HL-60 (cell line): ENCODE data around the gene AMH.

Experiments used
- DNase-seq, 2 experiments: peaks; one replicate each; pipeline ENCODE4 v3.0.0-alpha.2; 2010 to 2020; ENCODE audit warnings: low read depth in 1 of 2, low spot score in 1 of 2
- H3K27ac ChIP-seq: fragments of 250-450 bp; sonication (Bioruptor Pico); replicated peaks from 2 replicates; pipeline ENCODE4 v1.5.1; 2020; ENCODE audit warnings: mild to moderate bottlenecking, moderate library complexity
- H3K27me3 ChIP-seq: fragments of 250-450 bp; sonication (Bioruptor Pico); 2 replicates; pipeline ENCODE4 v1.5.1; 2021; ENCODE audit warnings: mild to moderate bottlenecking, moderate library complexity; ENCODE audit not compliant: insufficient read depth, poor library complexity, severe bottlenecking
- H3K4me3 ChIP-seq: replicated peaks from 2 replicates; pipeline ENCODE4 v1.5.1; 2011; ENCODE audit warnings: mild to moderate bottlenecking, control low read depth, low read length; ENCODE audit not compliant: insufficient read depth
- CTCF ChIP-seq: IDR thresholded peaks from one replicate; pipeline ENCODE4 v1.5.1; 2011; ENCODE audit warnings: low read length, control low read depth, inconsistent platforms; ENCODE audit not compliant: insufficient read depth
- GABPA ChIP-seq: IDR thresholded peaks from 2 replicates; pipeline ENCODE4 v1.6.1; 2012; ENCODE audit warnings: low read depth
- POLR2AphosphoS5 ChIP-seq: IDR thresholded peaks from 2 replicates; pipeline ENCODE4 v1.6.1; 2012; ENCODE audit warnings: low read depth
- REST ChIP-seq: IDR thresholded peaks from 2 replicates; pipeline ENCODE4 v1.6.1; 2012; ENCODE audit warnings: low read depth; ENCODE audit not compliant: insufficient replicate concordance
- SPI1 ChIP-seq: IDR thresholded peaks from 2 replicates; pipeline ENCODE4 v1.6.1; 2012; ENCODE audit warnings: low read depth, mild to moderate bottlenecking, borderline replicate concordance

Gene AMH

GRCh38 chr19:2268480-2268830 lies 19.3 kb downstream of the AMH start:
- no peak for DNase-seq
- Histone ChIP-seq H3K4me3 (peak overlapping the region; percentile 65; the same call in 1 of the 2 replicates), H3K27me3 (no peaks in the 10 kb centered on the region), H3K27ac (peak overlapping the region; percentile 75)
- TF ChIP-seq SPI1 = no peak
- no peak for TF ChIP-seq REST
- TF ChIP-seq POLR2AphosphoS5 = no peak
- TF ChIP-seq CTCF = no peak
- no peak for TF ChIP-seq GABPA

- peak overlapping the region; percentile 75 for H3K27ac ChIP-seq
- DNase-seq = no peak
- TF ChIP-seq CTCF (no peak), GABPA (no peak), POLR2AphosphoS5 (no peak), SPI1 (no peak)
- peak overlapping the region; percentile 65 for H3K4me3 ChIP-seq
- no peaks in the 10 kb centered on the region for H3K27me3 ChIP-seq
Measured at GRCh38 chr19:2268861-2269243, 19.7 kb downstream of the AMH start.

GRCh38 chr19:2269244-2270156 lies 20.4 kb downstream of the AMH start:
- TF ChIP-seq SPI1 (no peak), POLR2AphosphoS5 (peak; percentile 99), REST (peak; percentile 81), CTCF (no peak), GABPA (no peak)
- Histone ChIP-seq H3K4me3 (peak overlapping the region; percentile 98), H3K27me3 (no peaks in the 10 kb centered on the region), H3K27ac (peak overlapping the region; percentile 97)
- peak; percentile 93 to 98 for DNase-seq

- no peaks in the 10 kb centered on the region for H3K27me3 ChIP-seq
- H3K27ac ChIP-seq = peak overlapping the region; percentile 97
- peak overlapping the region; percentile 98 for H3K4me3 ChIP-seq
- DNase-seq = peak in 1 of 2 experiments; percentile 52
- TF ChIP-seq POLR2AphosphoS5 = 0 out of 2 replicates have a peak, but pooled peaks have one; percentile 8
- no peak for TF ChIP-seq SPI1
Measured at GRCh38 chr19:2270157-2270422, 21.0 kb downstream of the AMH start.
